ENCODE measurements around the gene RASL11B. TPM values are rescaled to one million over a fixed set of nuclear protein-coding genes. Genes with fewer than 3 reads are reported as not detected.

RASL11B gene
- total RNA-seq, 1 donor from 2014 or later: 2.2 TPM

Other genes starting within 250 kb of the RASL11B start
- 8.4 and 10.2 TPM in 2 replicates for gene USP46, start 203.0 kb upstream of the RASL11B start, total RNA-seq
- gene ERVMER34-1, start 110.9 kb upstream of the RASL11B start, total RNA-seq: 0.56 TPM in 1 of 2 replicates, not detected in the other

All from activated CD4-positive, alpha-beta T cell treated with anti-CD3 and anti-CD28 coated beads, Interleukin-2, amount 10 ng/mL, durations not matched to agents 24 days and 14 days (primary cell).